Measurements from ENCODE around the gene INPP5A. TPM values are rescaled to one million over a fixed set of nuclear protein-coding genes. Genes with fewer than 3 reads are reported as not detected.

The INPP5A gene
- total and polyA plus RNA-seq, 10 donors, result 11.1 to 41.3 (median 30.8) TPM

DNA sequence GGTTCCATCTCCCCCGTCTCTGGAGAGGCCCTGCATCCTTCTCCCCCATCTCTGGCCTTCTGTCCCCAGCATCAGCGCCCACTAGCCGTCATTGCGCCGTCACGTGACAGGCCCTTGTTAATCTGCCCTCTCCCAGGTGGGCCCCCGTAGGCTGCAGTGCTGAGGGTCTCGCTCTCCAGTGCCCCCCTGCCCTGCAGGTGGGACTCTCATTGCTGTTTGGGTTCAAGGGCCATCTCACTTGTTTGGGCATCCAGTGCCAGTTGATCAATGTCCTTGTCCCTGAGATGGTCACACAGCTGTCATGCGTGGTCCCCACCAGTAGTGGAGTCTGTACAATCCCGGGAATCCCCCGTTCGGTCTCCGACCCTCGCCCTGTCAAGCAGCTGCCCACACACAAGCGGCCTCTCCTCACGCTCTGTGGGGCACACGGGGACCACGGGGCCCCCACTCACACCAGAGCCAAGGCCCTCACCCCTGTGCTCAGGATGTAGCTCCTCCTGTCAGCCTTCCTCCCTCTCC lies 114.0 kb downstream of the INPP5A start:
- Histone ChIP-seq H3K27me3 (replicated peaks in 1 of 7) (no peaks in the 10 kb centered on the region), H3K36me3 (peaks cover 0 to 91% (median 33%) of the 10 kb centered on the region in 6 donors), H3K9me3 (no peaks in the 10 kb centered on the region), H3K4me3 (no peak overlapping the region), H3K27ac (no peak overlapping the region), H3K4me1 (peaks cover 0 to 13% (median 9%) of the 10 kb centered on the region in 6 donors)
- TF ChIP-seq POLR2AphosphoS5 (IDR thresholded peaks at IDR 0.05), result no peak
- 88 to 94% (median 90%) methylated on average over 13 to 18 of the region's 18 CpGs for WGBS, 5 donors
- intact Hi-C loops (cut with DNase I; ENCODE audit: low total_unique reads), result no loop called here
- peak; percentile 60 for DNase-seq

DNA sequence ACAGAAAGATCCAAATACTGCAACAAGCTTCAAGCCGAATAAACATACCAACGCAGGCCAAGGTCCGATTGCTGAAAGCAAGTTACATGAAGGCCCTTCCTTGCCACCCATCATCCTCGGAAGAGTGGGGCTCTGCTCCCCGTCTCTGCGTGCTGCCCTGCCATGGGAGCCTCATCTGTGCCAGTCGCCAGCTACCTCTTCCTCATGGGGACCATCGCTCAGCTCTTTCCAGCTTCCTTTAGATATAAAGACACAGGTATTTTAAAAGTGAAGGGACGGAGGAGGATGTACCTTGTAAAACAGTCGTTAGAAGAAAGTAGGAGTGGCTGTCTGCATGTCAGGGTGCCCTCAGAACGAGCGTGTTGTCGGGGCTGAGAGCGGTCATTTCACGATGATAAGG lies 114.9 kb downstream of the INPP5A start:
- Histone ChIP-seq H3K36me3 (peaks cover 0 to 91% (median 27%) of the 10 kb centered on the region in 6 donors), H3K9me3 (no peaks in the 10 kb centered on the region), H3K27me3 (replicated peaks in 1 of 7) (no peaks in the 10 kb centered on the region), H3K27ac (no peak overlapping the region), H3K4me3 (no peak overlapping the region), H3K4me1 (peaks cover 0 to 13% (median 9%) of the 10 kb centered on the region in 6 donors)
- 93 to 96% (median 95%) methylated on average over 15 of the region's 15 CpGs for WGBS, 5 donors
- no peak for TF ChIP-seq POLR2AphosphoS5 (IDR thresholded peaks at IDR 0.05)
- TF ChIP-seq POLR2A (IDR thresholded peaks at IDR 0.05), result no peak
- TF ChIP-seq, protein P1, sequence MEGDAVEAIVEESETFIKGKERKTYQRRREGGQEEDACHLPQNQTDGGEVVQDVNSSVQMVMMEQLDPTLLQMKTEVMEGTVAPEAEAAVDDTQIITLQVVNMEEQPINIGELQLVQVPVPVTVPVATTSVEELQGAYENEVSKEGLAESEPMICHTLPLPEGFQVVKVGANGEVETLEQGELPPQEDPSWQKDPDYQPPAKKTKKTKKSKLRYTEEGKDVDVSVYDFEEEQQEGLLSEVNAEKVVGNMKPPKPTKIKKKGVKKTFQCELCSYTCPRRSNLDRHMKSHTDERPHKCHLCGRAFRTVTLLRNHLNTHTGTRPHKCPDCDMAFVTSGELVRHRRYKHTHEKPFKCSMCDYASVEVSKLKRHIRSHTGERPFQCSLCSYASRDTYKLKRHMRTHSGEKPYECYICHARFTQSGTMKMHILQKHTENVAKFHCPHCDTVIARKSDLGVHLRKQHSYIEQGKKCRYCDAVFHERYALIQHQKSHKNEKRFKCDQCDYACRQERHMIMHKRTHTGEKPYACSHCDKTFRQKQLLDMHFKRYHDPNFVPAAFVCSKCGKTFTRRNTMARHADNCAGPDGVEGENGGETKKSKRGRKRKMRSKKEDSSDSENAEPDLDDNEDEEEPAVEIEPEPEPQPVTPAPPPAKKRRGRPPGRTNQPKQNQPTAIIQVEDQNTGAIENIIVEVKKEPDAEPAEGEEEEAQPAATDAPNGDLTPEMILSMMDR (IDR thresholded peaks at IDR 0.05 in 8 of 11, conservative IDR thresholded peaks at IDR 0.05 in 3 of 11), result no peak
- intact Hi-C loops (cut with DNase I; ENCODE audit: low total_unique reads), result no loop called here
- DNase-seq, result peak; percentile 47

GRCh38 chr10:132652936-132653590 lies 115.5 kb downstream of the INPP5A start:
- TF ChIP-seq POLR2A (IDR thresholded peaks at IDR 0.05), result no peak
- peak in 1 of 3 donors; percentile 51 for TF ChIP-seq POLR2AphosphoS5 (IDR thresholded peaks at IDR 0.05)
- Histone ChIP-seq H3K9me3 (no peaks in the 10 kb centered on the region), H3K27me3 (replicated peaks in 1 of 7) (no peaks in the 10 kb centered on the region), H3K36me3 (peaks cover 0 to 91% (median 27%) of the 10 kb centered on the region in 6 donors), H3K4me3 (no peak overlapping the region), H3K27ac (no peak overlapping the region), H3K4me1 (peaks cover 0 to 17% (median 12%) of the 10 kb centered on the region in 6 donors)
- DNase-seq, result peak; percentile 69
- WGBS, 5 donors, result 92 to 97% (median 95%) methylated on average over 14 to 31 of the region's 31 CpGs
- intact Hi-C loops (cut with DNase I; ENCODE audit: low total_unique reads), result no loop called here

- TF ChIP-seq POLR2A (IDR thresholded peaks at IDR 0.05), result no peak
- TF ChIP-seq POLR2AphosphoS5 (IDR thresholded peaks at IDR 0.05), result no peak
- TF ChIP-seq, protein P1 (IDR thresholded peaks at IDR 0.05 in 8 of 11, conservative IDR thresholded peaks at IDR 0.05 in 3 of 11), result no peak
- Histone ChIP-seq H3K9me3 (no peaks in the 10 kb centered on the region), H3K4me3 (no peak overlapping the region), H3K27ac (no peak overlapping the region), H3K4me1 (peaks cover 0 to 20% (median 14%) of the 10 kb centered on the region in 6 donors), H3K36me3 (peaks cover 0 to 94% (median 27%) of the 10 kb centered on the region in 6 donors), H3K27me3 (replicated peaks in 1 of 7) (no peaks in the 10 kb centered on the region)
- no peak for DNase-seq
- 88 to 94% (median 93%) methylated on average over 17 to 20 of the region's 20 CpGs for WGBS, 5 donors
- intact Hi-C loops (cut with DNase I; ENCODE audit: low total_unique reads), result no loop called here
These were observed 116.1 kb downstream of the INPP5A start for GRCh38 chr10:132653721-132654120.

DNA sequence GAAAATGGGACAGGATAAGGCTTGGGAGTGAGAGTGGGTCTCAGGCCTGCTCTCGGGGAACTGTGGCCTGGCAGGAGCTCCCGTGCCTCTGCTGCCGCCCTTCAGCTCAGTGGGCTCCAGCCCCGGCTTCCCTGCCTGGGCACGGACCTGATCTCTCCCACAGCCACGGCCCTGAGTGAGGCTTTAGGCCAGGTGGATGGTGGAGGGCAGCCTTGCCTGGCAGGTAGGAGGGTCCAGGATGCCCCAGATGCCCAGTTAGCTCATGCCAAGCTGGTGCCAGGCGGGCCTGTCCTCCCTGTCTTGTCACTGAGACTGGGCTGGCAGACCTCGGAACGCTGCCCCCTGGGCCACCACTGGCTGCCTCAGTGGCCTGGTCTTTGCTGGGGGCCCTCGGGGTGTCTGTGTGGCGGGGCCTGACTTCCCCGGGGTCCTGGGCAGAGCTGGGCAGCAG lies 116.6 kb downstream of the INPP5A start:
- Histone ChIP-seq H3K9me3 (no peaks in the 10 kb centered on the region), H3K4me1 (peaks cover 0 to 22% (median 14%) of the 10 kb centered on the region in 6 donors), H3K27me3 (replicated peaks in 1 of 7) (no peaks in the 10 kb centered on the region), H3K36me3 (peaks cover 0 to 94% (median 30%) of the 10 kb centered on the region in 6 donors), H3K27ac (no peak overlapping the region), H3K4me3 (no peak overlapping the region)
- peak; percentile 72 for DNase-seq
- intact Hi-C loops (cut with DNase I; ENCODE audit: low total_unique reads), result no loop called here
- TF ChIP-seq, protein P1 (IDR thresholded peaks at IDR 0.05 in 8 of 11, conservative IDR thresholded peaks at IDR 0.05 in 3 of 11), result no peak
- peak in 1 of 3 donors; percentile 11 for TF ChIP-seq POLR2AphosphoS5 (IDR thresholded peaks at IDR 0.05)
- TF ChIP-seq POLR2A (IDR thresholded peaks at IDR 0.05), result no peak
- whole genome bisulfite sequencing, 5 donors, result 84 to 96% (median 92%) methylated on average over 6 to 12 of the region's 12 CpGs
